Testis (tissue), 2 donors: ENCODE results near the gene FAM131C.
"Not testable (repeated sequence)": the region's sequence is repeated elsewhere in the genome, so short reads cannot be mapped to it uniquely, and the experiment has no call there.

Source experiments
- CTCF ChIP-seq, 3 experiments: fragments of 450-650 bp in 2 of 3; fragments of 200-600 bp in 1 of 3; sonication (generic) in 1 of 3; IDR thresholded peaks; one replicate each; pipeline ENCODE4 v1.5.1; 2016 to 2019; ENCODE audit warnings: antibody characterized with exemption in 3 of 3, mild to moderate bottlenecking in 2 of 3, moderate library complexity in 1 of 3
- POLR2A ChIP-seq: fragments of 450-650 bp; IDR thresholded peaks from one replicate; pipeline ENCODE4 v1.6.1; 2017; ENCODE audit warnings: antibody characterized with exemption, mild to moderate bottlenecking, moderate library complexity

- TF ChIP-seq CTCF (IDR thresholded peaks at IDR 0.05); POLR2A: not testable (repeated sequence)
Measured at GRCh38 chr1:16033103-16033632, 40.3 kb downstream of the FAM131C start.
